Neural progenitor cell (in vitro differentiated cells): Measurements from ENCODE around the gene SLC6A3. TPM values are rescaled to one million over a fixed set of nuclear protein-coding genes. Genes with fewer than 3 reads are reported as not detected.
A peak's percentile ranks its signal among the peaks of the same experiment; 100 is the strongest.

Experiments used
- DNase-seq: peaks from one replicate; pipeline ENCODE4 v3.0.0-alpha.2; 2016; ENCODE audit warnings: low spot score
- H2AFZ ChIP-seq: fragments of 200-600 bp; sonication (generic); replicated peaks from 2 replicates; pipeline ENCODE4 v1.6.1; 2016; ENCODE audit warnings: antibody characterized with exemption
- H3F3A ChIP-seq: fragments of 200-600 bp; sonication (generic); 2 replicates; pipeline ENCODE4 v1.6.1; 2016; ENCODE audit warnings: antibody characterized with exemption, low read depth
- H3K27ac ChIP-seq: fragments of 200-600 bp; sonication (generic); 2 replicates; pipeline ENCODE4 v1.5.1; 2016; ENCODE audit warnings: mild to moderate bottlenecking
- H3K27me3 ChIP-seq: fragments of 200-600 bp; sonication (generic); 2 replicates; pipeline ENCODE4 v1.6.1; 2016; ENCODE audit warnings: mild to moderate bottlenecking, moderate library complexity
- H3K36me3 ChIP-seq: fragments of 200-600 bp; sonication (generic); 2 replicates; pipeline ENCODE4 v1.5.1; 2016
- H3K4me1 ChIP-seq: fragments of 200-600 bp; sonication (generic); 2 replicates; pipeline ENCODE4 v1.6.1; 2016; ENCODE audit warnings: mixed run types
- H3K4me2 ChIP-seq: fragments of 200-600 bp; sonication (generic); 2 replicates; pipeline ENCODE4 v1.6.1; 2016
- H3K4me3 ChIP-seq: fragments of 200-600 bp; sonication (generic); 2 replicates; pipeline ENCODE4 v1.5.1; 2016
- H3K79me2 ChIP-seq: fragments of 200-600 bp; sonication (generic); 2 replicates; pipeline ENCODE4 v1.6.1; 2016; ENCODE audit warnings: low read depth
- H3K9ac ChIP-seq: fragments of 200-600 bp; sonication (generic); 2 replicates; pipeline ENCODE4 v1.6.1; 2016
- H3K9me3 ChIP-seq: fragments of 200-600 bp; sonication (generic); 2 replicates; pipeline ENCODE4 v1.5.1; 2016; ENCODE audit warnings: low read depth
- H4K20me1 ChIP-seq: fragments of 200-600 bp; sonication (generic); 2 replicates; pipeline ENCODE4 v1.6.1; 2016; ENCODE audit warnings: low read depth
- H3K27ac Mint-ChIP-seq: 3 replicates; pipeline ENCODE4 v1.8.0; 2021; ENCODE audit warnings: mixed read lengths
- H3K27me3 Mint-ChIP-seq: 2 replicates; pipeline ENCODE4 v1.8.0; 2022; ENCODE audit warnings: low read depth, mild to moderate bottlenecking, inconsistent platforms, moderate library complexity, mixed read lengths; ENCODE audit not compliant: insufficient read depth
- H3K36me3 Mint-ChIP-seq: 3 replicates; pipeline ENCODE4 v1.8.0; 2021; ENCODE audit warnings: mixed read lengths
- H3K4me1 Mint-ChIP-seq: 3 replicates; pipeline ENCODE4 v1.8.0; 2021; ENCODE audit warnings: mixed read lengths
- H3K4me3 Mint-ChIP-seq: 3 replicates; pipeline ENCODE4 v1.8.0; 2021; ENCODE audit warnings: mild to moderate bottlenecking, moderate library complexity, mixed read lengths
- H3K9me3 Mint-ChIP-seq: 3 replicates; pipeline ENCODE4 v1.8.0; 2020; ENCODE audit warnings: mixed read lengths
- EZH2 ChIP-seq: fragments of 200-600 bp; sonication (generic); IDR thresholded peaks from 2 replicates; pipeline ENCODE4 v1.6.1; 2017; ENCODE audit warnings: antibody characterized with exemption, mild to moderate bottlenecking, moderate library complexity
- EZH2phosphoT487 ChIP-seq: fragments of 200-600 bp; sonication (generic); IDR thresholded peaks from 2 replicates; pipeline ENCODE4 v1.6.1; 2017; ENCODE audit warnings: antibody characterized with exemption
- total RNA-seq: library from RNA; depleted of rRNA; stranded (reverse); fragments of >200 nt; gene quantifications from 2 replicates; pipeline ENCODE4 v1.2.3, GENCODE V29; 2015; ENCODE audit warnings: low replicate concordance
- TF ChIP-seq, protein P1 (sequence below): fragments of 200-600 bp; sonication (generic); IDR thresholded peaks from 2 replicates; pipeline ENCODE4 v1.5.1; 2017; ENCODE audit warnings: antibody characterized with exemption, mild to moderate bottlenecking

SLC6A3 gene
- 0.19 and 0.32 TPM in 2 replicates for total RNA-seq

DNA sequence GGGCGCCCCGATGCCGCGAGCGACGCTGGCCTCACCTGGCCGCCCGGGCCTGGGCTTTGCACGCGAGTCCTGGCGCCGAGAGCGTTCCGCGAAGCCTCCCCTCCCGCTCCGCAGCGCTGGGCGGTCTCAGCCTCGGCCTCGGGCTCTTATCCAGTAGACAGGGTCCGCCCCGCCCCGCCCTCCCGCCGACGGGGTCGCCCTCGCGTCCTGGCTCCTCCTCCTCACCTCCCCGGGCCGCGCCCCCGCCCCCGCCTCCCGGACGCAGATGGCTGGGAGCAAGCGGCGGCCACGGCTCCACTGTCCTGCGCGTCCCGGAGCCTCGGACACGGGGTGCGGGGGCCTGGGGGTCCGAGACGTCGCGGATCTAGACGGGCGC lies at the start of gene SLC6A3:
SLC6A3 (minus strand) TSS at position 128 of the 376 bp plus-strand sequence. CDS start 2,243 bp downstream, outside the sequence.
- Histone ChIP-seq H3K4me3 (peak within 1 kb of the TSS; percentile 52), H3K79me2 (no peaks in the 10 kb centered on the region), H2AFZ (peak within 1 kb of the TSS; percentile 93), H4K20me1 (peaks cover 28% of the 10 kb centered on the region), H3K36me3 (no peaks in the 10 kb centered on the region), H3K27me3 (peaks cover 100% of the 10 kb centered on the region), H3K4me1 (peaks cover 8% of the 10 kb centered on the region), H3K9me3 (no peaks in the 10 kb centered on the region), H3K4me2 (peak within 1 kb of the TSS; percentile 91), H3K27ac (no peak within 1 kb of the TSS), H3F3A (no peaks in the 10 kb centered on the region), H3K9ac (no peak within 1 kb of the TSS)
- no peak within 1 kb of the TSS for H3K27ac Mint-ChIP-seq
- DNase-seq: peak; percentile 93
- H3K4me3 Mint-ChIP-seq: peak within 1 kb of the TSS; percentile 75
- H3K9me3 Mint-ChIP-seq: peaks cover 5% of the 10 kb centered on the region
- no peaks in the 10 kb centered on the region for H3K36me3 Mint-ChIP-seq
- H3K27me3 Mint-ChIP-seq: peaks cover 55% of the 10 kb centered on the region
- TF ChIP-seq EZH2: no peak
- TF ChIP-seq, protein P1, sequence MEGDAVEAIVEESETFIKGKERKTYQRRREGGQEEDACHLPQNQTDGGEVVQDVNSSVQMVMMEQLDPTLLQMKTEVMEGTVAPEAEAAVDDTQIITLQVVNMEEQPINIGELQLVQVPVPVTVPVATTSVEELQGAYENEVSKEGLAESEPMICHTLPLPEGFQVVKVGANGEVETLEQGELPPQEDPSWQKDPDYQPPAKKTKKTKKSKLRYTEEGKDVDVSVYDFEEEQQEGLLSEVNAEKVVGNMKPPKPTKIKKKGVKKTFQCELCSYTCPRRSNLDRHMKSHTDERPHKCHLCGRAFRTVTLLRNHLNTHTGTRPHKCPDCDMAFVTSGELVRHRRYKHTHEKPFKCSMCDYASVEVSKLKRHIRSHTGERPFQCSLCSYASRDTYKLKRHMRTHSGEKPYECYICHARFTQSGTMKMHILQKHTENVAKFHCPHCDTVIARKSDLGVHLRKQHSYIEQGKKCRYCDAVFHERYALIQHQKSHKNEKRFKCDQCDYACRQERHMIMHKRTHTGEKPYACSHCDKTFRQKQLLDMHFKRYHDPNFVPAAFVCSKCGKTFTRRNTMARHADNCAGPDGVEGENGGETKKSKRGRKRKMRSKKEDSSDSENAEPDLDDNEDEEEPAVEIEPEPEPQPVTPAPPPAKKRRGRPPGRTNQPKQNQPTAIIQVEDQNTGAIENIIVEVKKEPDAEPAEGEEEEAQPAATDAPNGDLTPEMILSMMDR: no peak
- no peak for TF ChIP-seq EZH2phosphoT487
- H3K4me1 Mint-ChIP-seq: peaks cover 6% of the 10 kb centered on the region

DNA sequence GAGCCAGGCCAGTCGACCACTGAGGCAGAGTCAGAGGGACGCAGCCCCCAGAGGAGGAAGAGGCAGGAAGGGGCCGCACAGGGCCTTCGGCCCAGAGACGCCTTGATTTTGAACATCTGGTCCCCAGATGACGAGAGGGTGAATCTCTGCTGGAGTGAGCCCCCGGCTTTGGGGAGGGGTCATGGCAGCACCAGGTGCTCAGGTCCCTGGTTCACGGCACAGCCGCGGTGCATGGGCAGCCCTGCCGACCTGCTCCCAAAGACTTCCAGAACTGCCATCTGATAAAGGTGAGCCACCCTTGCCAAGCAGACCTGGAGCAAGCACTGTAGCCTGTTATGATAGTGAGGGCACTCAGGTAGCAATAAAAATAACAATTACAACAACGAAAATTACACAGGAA lies 48.7 kb upstream of the SLC6A3 start:
- no peaks in the 10 kb centered on the region for H3F3A ChIP-seq
- H3K36me3 Mint-ChIP-seq: peaks cover 15% of the 10 kb centered on the region
- no peaks in the 10 kb centered on the region for H3K36me3 ChIP-seq

GRCh38 chr5:1493413-1493812 lies 48.2 kb upstream of the SLC6A3 start:
- no peak overlapping the region for H3K27ac Mint-ChIP-seq
- H3K36me3 Mint-ChIP-seq: peaks cover 15% of the 10 kb centered on the region
- H3K9ac ChIP-seq: no peak overlapping the region
- no peaks in the 10 kb centered on the region for H3K9me3 ChIP-seq
- H3F3A ChIP-seq: no peaks in the 10 kb centered on the region
- H3K4me3 Mint-ChIP-seq: no peak overlapping the region
- no peaks in the 10 kb centered on the region for H3K79me2 ChIP-seq
- no peak overlapping the region for H3K4me3 ChIP-seq
- H3K4me1 Mint-ChIP-seq: no peaks in the 10 kb centered on the region
- H4K20me1 ChIP-seq: peaks cover 25% of the 10 kb centered on the region
- no peak overlapping the region for H3K27ac ChIP-seq
- H3K36me3 ChIP-seq: no peaks in the 10 kb centered on the region
- no peak for DNase-seq
- no peaks in the 10 kb centered on the region for H3K4me1 ChIP-seq
- no peak overlapping the region for H2AFZ ChIP-seq
- H3K27me3 Mint-ChIP-seq: peaks cover 2% of the 10 kb centered on the region
- TF ChIP-seq EZH2phosphoT487 (no peak), EZH2 (no peak)
- TF ChIP-seq, protein P1: no peak
- no peak overlapping the region for H3K4me2 ChIP-seq
- no peaks in the 10 kb centered on the region for H3K9me3 Mint-ChIP-seq
- H3K27me3 ChIP-seq: no peaks in the 10 kb centered on the region

More for the DNA sequence above, 48.7 kb upstream of the SLC6A3 start:
- peaks cover 2% of the 10 kb centered on the region for H3K27me3 Mint-ChIP-seq
- H3K79me2 ChIP-seq: no peaks in the 10 kb centered on the region
- peaks cover 27% of the 10 kb centered on the region for H4K20me1 ChIP-seq
- H3K9me3 Mint-ChIP-seq: no peaks in the 10 kb centered on the region
- H3K4me1 ChIP-seq: no peaks in the 10 kb centered on the region
- no peak overlapping the region for H3K27ac ChIP-seq
- H3K4me2 ChIP-seq: no peak overlapping the region
- no peak overlapping the region for H3K4me3 Mint-ChIP-seq
- H2AFZ ChIP-seq: no peak overlapping the region
- TF ChIP-seq EZH2phosphoT487 (no peak), EZH2 (no peak)
- TF ChIP-seq, protein P1: no peak
- H3K27me3 ChIP-seq: no peaks in the 10 kb centered on the region
- H3K9ac ChIP-seq: no peak overlapping the region
- no peak for DNase-seq
- H3K27ac Mint-ChIP-seq: no peak overlapping the region
- H3K4me1 Mint-ChIP-seq: no peaks in the 10 kb centered on the region
- H3K4me3 ChIP-seq: no peak overlapping the region
- H3K9me3 ChIP-seq: no peaks in the 10 kb centered on the region
